GM06990 (cell line): ENCODE measurements around the gene MLLT10.
A peak's percentile ranks its signal among the peaks of the same experiment; 100 is the strongest.

Experiments used
- DNase-seq: peaks from one replicate; pipeline ENCODE4 v3.0.0-alpha.2; 2011; ENCODE audit not compliant: insufficient read length; ENCODE audit errors: extremely low read depth
- H3K27me3 ChIP-seq: replicated peaks from 2 replicates; pipeline ENCODE4 v1.6.0; 2011; ENCODE audit warnings: low read length; ENCODE audit not compliant: control insufficient read depth, insufficient read depth
- H3K36me3 ChIP-seq: 2 replicates; pipeline ENCODE4 v1.5.1; 2011; ENCODE audit warnings: low read length; ENCODE audit not compliant: control insufficient read depth, insufficient read depth
- H3K4me3 ChIP-seq: replicated peaks from 2 replicates; pipeline ENCODE4 v1.5.1; 2011; ENCODE audit warnings: low read depth, mild to moderate bottlenecking, control low read depth, low read length
- CTCF ChIP-seq: IDR thresholded peaks from 2 replicates; pipeline ENCODE4 v1.5.1; 2011; ENCODE audit warnings: low read length, control low read depth, mild to moderate bottlenecking, inconsistent platforms; ENCODE audit not compliant: insufficient read depth, poor library complexity, severe bottlenecking

Gene MLLT10

GRCh38 chr10:21726601-21727225, 192.7 kb downstream of the MLLT10 start:
- H3K27me3 ChIP-seq: no peaks in the 10 kb centered on the region
- H3K4me3 ChIP-seq: no peak overlapping the region
- DNase-seq: no peak
- H3K36me3 ChIP-seq: peaks cover 1% of the 10 kb centered on the region
- no peak for TF ChIP-seq CTCF

- TF ChIP-seq CTCF: no peak
- DNase-seq: no peak
- H3K4me3 ChIP-seq: no peak overlapping the region
- no peaks in the 10 kb centered on the region; the same call in 1 of the 2 replicates for H3K36me3 ChIP-seq
- H3K27me3 ChIP-seq: no peaks in the 10 kb centered on the region
These were observed 193.6 kb downstream of the MLLT10 start for GRCh38 chr10:21727452-21728168.

GRCh38 chr10:21728618-21729017, 194.6 kb downstream of the MLLT10 start:
- Histone ChIP-seq H3K4me3 (no peak overlapping the region), H3K36me3 (no peaks in the 10 kb centered on the region; the same call in 1 of the 2 replicates), H3K27me3 (no peaks in the 10 kb centered on the region)
- DNase-seq: no peak
- no peak for TF ChIP-seq CTCF

GRCh38 chr10:21732067-21732772, 198.2 kb downstream of the MLLT10 start:
- Histone ChIP-seq H3K27me3 (no peaks in the 10 kb centered on the region), H3K4me3 (no peak overlapping the region), H3K36me3 (peaks cover 10% of the 10 kb centered on the region)
- DNase-seq: no peak
- peak; percentile 89 for TF ChIP-seq CTCF

- peaks cover 17% of the 10 kb centered on the region for H3K36me3 ChIP-seq
- no peak for TF ChIP-seq CTCF
- no peak for DNase-seq
- H3K4me3 ChIP-seq: no peak overlapping the region
- no peaks in the 10 kb centered on the region for H3K27me3 ChIP-seq
These were observed 199.7 kb downstream of the MLLT10 start for GRCh38 chr10:21733710-21734109.
